SK-N-MC (cell line): Measurements from ENCODE around the gene LANCL3.

Source experiments
- DNase-seq: peaks from one replicate; pipeline ENCODE4 v3.0.0-alpha.2; 2011; ENCODE audit warnings: low read depth, low spot score
- H3K27ac ChIP-seq: fragments of 200-600 bp; sonication (generic); 2 replicates; pipeline ENCODE4 v1.5.1; 2016; ENCODE audit warnings: mixed run types
- H3K36me3 ChIP-seq: fragments of 200-600 bp; sonication (generic); 2 replicates; pipeline ENCODE4 v1.6.1; 2017; ENCODE audit warnings: antibody characterized with exemption, low read length, mixed read lengths; ENCODE audit not compliant: insufficient read depth
- H3K4me3 ChIP-seq: fragments of 200-600 bp; sonication (generic); 2 replicates; pipeline ENCODE4 v1.5.1; 2016
- H3K9ac ChIP-seq: fragments of 200-600 bp; sonication (generic); 2 replicates; pipeline ENCODE4 v1.8.0; 2017; ENCODE audit warnings: mixed run types, mixed read lengths; ENCODE audit not compliant: insufficient read length
- H3K9me3 ChIP-seq: fragments of 200-600 bp; sonication (generic); 2 replicates; pipeline ENCODE4 v1.6.1; 2017; ENCODE audit warnings: low read depth, mild to moderate bottlenecking, antibody characterized with exemption, low read length, moderate library complexity, mixed read lengths
- EZH2 ChIP-seq: fragments of 200-600 bp; sonication (generic); IDR thresholded peaks from one replicate; pipeline ENCODE4 v1.6.1; 2017; ENCODE audit warnings: antibody characterized with exemption
- FOXP2 ChIP-seq: optimal IDR thresholded peaks from 2 replicates; pipeline ENCODE3; 2011; ENCODE audit warnings: mild to moderate bottlenecking, moderate library complexity; ENCODE audit not compliant: insufficient read depth; ENCODE audit errors: extremely low read length, control extremely low read depth
- POLR2AphosphoS5 ChIP-seq: IDR thresholded peaks from 2 replicates; pipeline ENCODE4 v1.6.1; 2012; ENCODE audit warnings: mild to moderate bottlenecking, low read depth, low read length, borderline replicate concordance

LANCL3 gene

GRCh38 chrX:37651921-37652452 lies 80.5 kb downstream of the LANCL3 start:
- Histone ChIP-seq H3K9me3 (no peaks in the 10 kb centered on the region), H3K9ac (no peak overlapping the region), H3K27ac (no peak overlapping the region), H3K4me3 (no peak overlapping the region), H3K36me3 (no peaks in the 10 kb centered on the region)
- TF ChIP-seq POLR2AphosphoS5 (no peak), EZH2 (no peak), FOXP2 (no peak)
- DNase-seq, result no peak

- Histone ChIP-seq H3K9ac (no peak overlapping the region), H3K27ac (no peak overlapping the region), H3K4me3 (no peak overlapping the region), H3K9me3 (no peaks in the 10 kb centered on the region), H3K36me3 (no peaks in the 10 kb centered on the region)
- TF ChIP-seq POLR2AphosphoS5 (no peak), EZH2 (no peak), FOXP2 (no peak)
- DNase-seq, result no peak
These were observed 81.2 kb downstream of the LANCL3 start for GRCh38 chrX:37652589-37653231.

GRCh38 chrX:37653397-37654085 lies 82.1 kb downstream of the LANCL3 start:
- Histone ChIP-seq H3K36me3 (no peaks in the 10 kb centered on the region), H3K9me3 (no peaks in the 10 kb centered on the region), H3K9ac (no peak overlapping the region), H3K27ac (no peak overlapping the region), H3K4me3 (no peak overlapping the region)
- no peak for TF ChIP-seq EZH2
- TF ChIP-seq POLR2AphosphoS5, result no peak
- TF ChIP-seq FOXP2, result no peak
- no peak for DNase-seq

- DNase-seq, result no peak
- H3K36me3 ChIP-seq, result no peaks in the 10 kb centered on the region
- no peak overlapping the region for H3K27ac ChIP-seq
- no peaks in the 10 kb centered on the region for H3K9me3 ChIP-seq
- H3K9ac ChIP-seq, result no peak overlapping the region
- no peak overlapping the region for H3K4me3 ChIP-seq
- TF ChIP-seq FOXP2, result no peak
- TF ChIP-seq EZH2, result no peak
- no peak for TF ChIP-seq POLR2AphosphoS5
These were observed 87.0 kb downstream of the LANCL3 start for GRCh38 chrX:37658343-37659030.

- no peak overlapping the region for H3K4me3 ChIP-seq
- no peak for TF ChIP-seq EZH2
- no peak for TF ChIP-seq POLR2AphosphoS5
- TF ChIP-seq FOXP2, result no peak
- H3K27ac ChIP-seq, result no peak overlapping the region
- no peaks in the 10 kb centered on the region for H3K9me3 ChIP-seq
- H3K36me3 ChIP-seq, result no peaks in the 10 kb centered on the region
- no peak for DNase-seq
- H3K9ac ChIP-seq, result no peak overlapping the region
These were observed 87.6 kb downstream of the LANCL3 start for GRCh38 chrX:37659047-37659446.

- no peak for DNase-seq
- Histone ChIP-seq H3K4me3 (no peak overlapping the region), H3K9me3 (no peaks in the 10 kb centered on the region), H3K27ac (no peak overlapping the region), H3K36me3 (no peaks in the 10 kb centered on the region), H3K9ac (no peak overlapping the region)
- no peak for TF ChIP-seq FOXP2
- no peak for TF ChIP-seq EZH2
- no peak for TF ChIP-seq POLR2AphosphoS5
These were observed 90.7 kb downstream of the LANCL3 start for GRCh38 chrX:37662181-37662580.

- no peaks in the 10 kb centered on the region for H3K9me3 ChIP-seq
- DNase-seq, result no peak
- TF ChIP-seq FOXP2, result no peak
- no peak for TF ChIP-seq EZH2
- no peak for TF ChIP-seq POLR2AphosphoS5
These were observed 95.1 kb downstream of the LANCL3 start for GRCh38 chrX:37666516-37666915.

GRCh38 chrX:37667141-37667540 lies 95.7 kb downstream of the LANCL3 start:
- H3K4me3 ChIP-seq, result no peak overlapping the region
- H3K27ac ChIP-seq, result no peak overlapping the region
- TF ChIP-seq FOXP2 (no peak), EZH2 (no peak), POLR2AphosphoS5 (no peak)
- DNase-seq, result no peak
- H3K36me3 ChIP-seq, result no peaks in the 10 kb centered on the region
- no peak overlapping the region for H3K9ac ChIP-seq
- H3K9me3 ChIP-seq, result no peaks in the 10 kb centered on the region

More at GRCh38 chrX:37666516-37666915, 95.1 kb downstream of the LANCL3 start:
- Histone ChIP-seq H3K27ac (no peak overlapping the region), H3K9ac (no peak overlapping the region), H3K4me3 (no peak overlapping the region), H3K36me3 (no peaks in the 10 kb centered on the region)
